GM06990 (cell line): Measurements from ENCODE around the gene NTF4.
A peak's percentile ranks its signal among the peaks of the same experiment; 100 is the strongest.

Source experiments
- DNase-seq: peaks from one replicate; pipeline ENCODE4 v3.0.0-alpha.2; 2011; ENCODE audit not compliant: insufficient read length; ENCODE audit errors: extremely low read depth
- H3K27me3 ChIP-seq: replicated peaks from 2 replicates; pipeline ENCODE4 v1.6.0; 2011; ENCODE audit warnings: low read length; ENCODE audit not compliant: control insufficient read depth, insufficient read depth
- H3K36me3 ChIP-seq: 2 replicates; pipeline ENCODE4 v1.5.1; 2011; ENCODE audit warnings: low read length; ENCODE audit not compliant: control insufficient read depth, insufficient read depth
- H3K4me3 ChIP-seq: replicated peaks from 2 replicates; pipeline ENCODE4 v1.5.1; 2011; ENCODE audit warnings: low read depth, mild to moderate bottlenecking, control low read depth, low read length
- CTCF ChIP-seq: IDR thresholded peaks from 2 replicates; pipeline ENCODE4 v1.5.1; 2011; ENCODE audit warnings: low read length, control low read depth, mild to moderate bottlenecking, inconsistent platforms; ENCODE audit not compliant: insufficient read depth, poor library complexity, severe bottlenecking

NTF4 gene

GRCh38 chr19:49017666-49018351, 46.8 kb downstream of the NTF4 start:
- DNase-seq, result peak; percentile 74
- TF ChIP-seq CTCF, result peak; percentile 78
- Histone ChIP-seq H3K27me3 (no peaks in the 10 kb centered on the region), H3K4me3 (peak overlapping the region; percentile 39), H3K36me3 (peaks cover 9% of the 10 kb centered on the region)

DNA sequence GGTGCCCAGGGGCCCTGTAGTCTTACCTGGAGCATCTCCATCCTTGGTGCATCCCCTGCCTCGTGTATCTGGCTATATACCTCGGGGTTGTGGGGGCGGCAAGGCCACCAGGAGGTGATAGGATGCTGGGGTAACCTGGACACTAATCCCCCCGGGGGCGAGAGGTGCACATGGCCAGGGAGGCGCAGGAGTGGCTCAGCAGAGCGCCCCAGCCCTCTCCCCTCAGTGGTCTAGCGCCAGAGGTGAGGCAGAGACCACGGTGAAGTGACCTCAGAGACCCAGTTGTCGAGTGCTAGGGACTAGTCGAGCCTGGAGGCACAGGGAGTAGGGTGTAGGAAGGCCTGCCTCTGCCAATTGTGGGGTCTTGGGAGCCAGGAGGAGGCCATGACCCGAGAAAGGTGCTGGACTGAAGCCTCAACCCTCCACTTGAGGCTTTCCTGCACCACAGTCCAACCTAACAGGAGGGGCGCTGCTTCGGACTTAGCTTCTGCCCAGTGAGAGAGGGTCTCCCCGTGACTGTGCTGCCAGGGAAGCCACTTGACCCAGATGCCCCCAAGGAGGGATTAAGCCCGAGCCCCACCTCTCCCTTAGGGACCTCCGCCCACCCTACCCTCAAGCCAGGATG, 47.5 kb downstream of the NTF4 start, which contains the start of gene LHB:
Gene LHB (minus strand): TSS at position 51 of the 625 bp plus-strand sequence. CDS start 10 bp downstream, at position 41.
- peaks cover 9% of the 10 kb centered on the region for H3K36me3 ChIP-seq
- peak within 1 kb of the TSS; percentile 39 for H3K4me3 ChIP-seq
- no peaks in the 10 kb centered on the region for H3K27me3 ChIP-seq
- no peak for DNase-seq
- no peak for TF ChIP-seq CTCF

DNA sequence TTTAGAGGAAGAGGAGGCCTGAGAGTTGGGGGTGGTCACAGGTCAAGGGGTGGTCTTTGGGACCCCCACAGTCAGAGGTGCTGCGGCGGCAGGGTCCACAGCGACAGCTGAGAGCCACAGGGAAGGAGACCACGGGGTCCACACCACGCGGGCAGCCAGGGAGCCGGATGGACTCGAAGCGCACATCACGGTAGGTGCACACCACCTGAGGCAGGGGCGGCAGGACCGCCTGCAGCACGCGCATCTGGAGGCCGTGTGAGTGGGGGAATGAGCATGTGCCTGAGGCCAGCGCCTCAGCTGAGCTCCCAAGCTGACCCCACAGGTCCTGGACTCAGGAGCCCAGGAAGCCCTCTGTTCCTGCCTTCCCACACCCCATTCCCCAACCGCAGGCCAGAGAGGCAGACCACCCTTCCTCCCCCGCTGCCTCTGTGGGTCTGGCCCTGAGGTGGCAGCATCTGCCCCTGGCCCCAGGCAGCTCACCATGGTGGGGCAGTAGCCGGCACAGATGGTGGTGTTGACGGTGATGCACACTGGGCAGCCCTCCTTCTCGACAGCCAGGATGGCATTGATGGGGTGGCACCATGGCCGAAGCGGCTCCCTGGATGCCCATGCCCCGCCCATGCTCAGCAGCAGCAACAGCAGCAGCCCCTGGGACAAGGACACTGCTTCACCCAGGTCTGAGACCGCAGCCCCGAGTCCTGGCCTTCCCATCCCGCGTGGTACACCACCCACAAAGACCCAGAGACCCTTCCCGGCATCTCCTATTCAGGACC, 48.4 kb downstream of the NTF4 start:
- no peak for DNase-seq
- H3K27me3 ChIP-seq, result no peaks in the 10 kb centered on the region
- peaks cover 16% of the 10 kb centered on the region for H3K36me3 ChIP-seq

DNA sequence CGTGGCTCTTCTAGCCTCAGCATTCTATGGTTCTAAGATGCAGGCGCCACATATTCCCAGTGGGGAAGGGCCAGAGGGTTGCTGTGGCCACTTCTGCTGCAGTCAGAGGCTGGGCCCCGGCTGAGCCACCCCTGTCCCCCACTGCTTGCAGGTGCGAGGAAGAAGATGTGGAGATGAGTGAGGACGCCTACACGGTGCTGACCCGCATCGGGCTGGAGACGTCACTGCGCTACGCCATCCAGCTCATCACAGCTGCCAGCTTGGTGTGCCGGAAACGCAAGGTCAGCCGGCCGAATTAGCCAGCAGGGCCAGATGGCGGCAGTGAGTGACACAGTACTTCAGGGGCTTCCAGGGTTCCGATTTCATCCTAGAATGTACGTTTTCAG, 49.8 kb downstream of the NTF4 start:
- DNase-seq, result no peak
- TF ChIP-seq CTCF, result no peak
- no peaks in the 10 kb centered on the region for H3K27me3 ChIP-seq
- no peak overlapping the region for H3K4me3 ChIP-seq
- peaks cover 23% of the 10 kb centered on the region for H3K36me3 ChIP-seq

More for the DNA sequence above, 48.4 kb downstream of the NTF4 start:
- H3K4me3 ChIP-seq, result no peak overlapping the region
- TF ChIP-seq CTCF, result no peak

DNA sequence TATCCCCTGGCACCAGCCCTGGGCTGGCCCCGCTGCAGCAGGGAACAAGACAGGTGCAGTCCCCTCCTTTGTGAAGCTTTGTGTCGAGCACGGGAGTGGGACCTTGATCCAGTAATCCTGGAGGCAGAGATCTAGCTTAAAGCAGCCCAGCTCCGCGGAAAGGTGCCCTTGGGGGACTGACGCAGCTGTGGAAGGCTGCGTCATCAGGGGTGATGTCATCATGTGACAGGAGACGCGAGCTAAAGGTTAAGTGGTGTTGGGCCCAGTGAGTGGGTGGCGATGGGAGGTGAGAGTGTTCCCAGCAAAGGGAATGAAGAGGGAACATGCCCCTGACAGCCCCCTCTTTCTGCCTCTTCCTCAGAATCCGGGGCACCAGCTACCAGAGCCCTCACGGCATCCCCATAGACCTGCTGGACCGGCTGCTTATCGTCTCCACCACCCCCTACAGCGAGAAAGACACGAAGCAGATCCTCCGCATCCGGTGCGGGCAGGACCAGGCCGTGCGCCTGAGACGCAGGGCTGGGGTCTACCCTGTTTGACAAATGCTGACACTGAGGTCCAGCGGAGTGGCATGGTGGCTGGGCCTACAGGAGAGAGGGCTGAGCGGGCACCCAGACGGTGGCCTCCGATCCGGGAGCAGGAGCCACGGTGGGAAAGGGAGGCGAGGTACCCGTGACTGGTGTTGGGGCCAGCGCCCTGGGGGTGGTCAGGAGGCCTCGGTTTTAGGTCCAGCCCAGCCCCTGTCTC, 50.3 kb downstream of the NTF4 start:
- TF ChIP-seq CTCF, result no peak
- peaks cover 24% of the 10 kb centered on the region for H3K36me3 ChIP-seq
- H3K27me3 ChIP-seq, result no peaks in the 10 kb centered on the region
- DNase-seq, result no peak
- H3K4me3 ChIP-seq, result no peak overlapping the region
